ENCODE measurements around the gene PPP1R26.

DNA sequence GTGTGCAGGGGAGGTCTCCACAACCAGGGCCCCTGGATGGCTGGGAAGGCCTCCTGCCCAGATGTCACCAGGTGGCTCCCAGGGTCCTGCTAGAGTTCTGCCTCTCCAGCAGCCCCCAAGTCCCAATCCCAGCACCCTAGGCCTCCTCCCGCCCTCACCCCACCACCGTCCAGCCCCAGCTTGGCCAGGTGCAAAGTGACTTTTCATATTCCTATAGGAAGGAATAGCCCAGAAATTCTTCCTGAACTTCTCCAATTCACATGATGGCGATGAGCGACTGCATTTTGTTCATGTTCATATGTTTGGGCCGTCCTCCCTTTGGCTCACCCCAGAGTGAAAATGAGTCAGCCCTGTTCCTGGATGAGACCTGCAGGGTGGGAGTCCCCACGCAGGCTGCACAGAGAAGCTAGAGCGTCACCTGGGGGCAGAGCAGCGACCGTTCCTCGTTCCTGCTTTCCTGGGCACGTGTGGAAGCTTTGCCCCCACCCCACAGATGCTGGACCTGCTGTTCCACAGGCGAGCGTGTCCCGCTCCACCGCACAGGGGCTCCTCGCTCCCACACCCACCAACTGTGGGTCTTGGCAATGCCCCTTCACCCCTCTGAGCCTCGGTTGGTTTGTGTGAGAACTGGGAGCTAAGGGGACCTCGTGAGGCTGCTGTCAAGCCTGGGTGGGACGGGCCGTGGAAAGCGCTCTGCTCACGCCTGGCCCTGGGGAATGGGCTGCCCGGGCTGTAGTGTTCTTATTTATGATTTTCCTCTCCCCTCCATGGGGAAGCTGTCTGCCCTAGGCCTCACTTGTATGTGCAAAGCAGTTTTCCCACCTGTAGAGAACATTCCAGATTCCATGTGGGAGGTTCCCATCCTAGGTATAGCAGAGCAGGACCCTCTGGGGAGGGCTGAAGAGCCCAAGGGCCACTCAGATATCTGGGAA is 27.8 kb downstream of the PPP1R26 start:
- TF ChIP-seq, protein P1, sequence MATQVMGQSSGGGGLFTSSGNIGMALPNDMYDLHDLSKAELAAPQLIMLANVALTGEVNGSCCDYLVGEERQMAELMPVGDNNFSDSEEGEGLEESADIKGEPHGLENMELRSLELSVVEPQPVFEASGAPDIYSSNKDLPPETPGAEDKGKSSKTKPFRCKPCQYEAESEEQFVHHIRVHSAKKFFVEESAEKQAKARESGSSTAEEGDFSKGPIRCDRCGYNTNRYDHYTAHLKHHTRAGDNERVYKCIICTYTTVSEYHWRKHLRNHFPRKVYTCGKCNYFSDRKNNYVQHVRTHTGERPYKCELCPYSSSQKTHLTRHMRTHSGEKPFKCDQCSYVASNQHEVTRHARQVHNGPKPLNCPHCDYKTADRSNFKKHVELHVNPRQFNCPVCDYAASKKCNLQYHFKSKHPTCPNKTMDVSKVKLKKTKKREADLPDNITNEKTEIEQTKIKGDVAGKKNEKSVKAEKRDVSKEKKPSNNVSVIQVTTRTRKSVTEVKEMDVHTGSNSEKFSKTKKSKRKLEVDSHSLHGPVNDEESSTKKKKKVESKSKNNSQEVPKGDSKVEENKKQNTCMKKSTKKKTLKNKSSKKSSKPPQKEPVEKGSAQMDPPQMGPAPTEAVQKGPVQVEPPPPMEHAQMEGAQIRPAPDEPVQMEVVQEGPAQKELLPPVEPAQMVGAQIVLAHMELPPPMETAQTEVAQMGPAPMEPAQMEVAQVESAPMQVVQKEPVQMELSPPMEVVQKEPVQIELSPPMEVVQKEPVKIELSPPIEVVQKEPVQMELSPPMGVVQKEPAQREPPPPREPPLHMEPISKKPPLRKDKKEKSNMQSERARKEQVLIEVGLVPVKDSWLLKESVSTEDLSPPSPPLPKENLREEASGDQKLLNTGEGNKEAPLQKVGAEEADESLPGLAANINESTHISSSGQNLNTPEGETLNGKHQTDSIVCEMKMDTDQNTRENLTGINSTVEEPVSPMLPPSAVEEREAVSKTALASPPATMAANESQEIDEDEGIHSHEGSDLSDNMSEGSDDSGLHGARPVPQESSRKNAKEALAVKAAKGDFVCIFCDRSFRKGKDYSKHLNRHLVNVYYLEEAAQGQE (IDR thresholded peaks at IDR 0.05; ENCODE audit: borderline replicate concordance): no peak
- TF ChIP-seq, protein P2, sequence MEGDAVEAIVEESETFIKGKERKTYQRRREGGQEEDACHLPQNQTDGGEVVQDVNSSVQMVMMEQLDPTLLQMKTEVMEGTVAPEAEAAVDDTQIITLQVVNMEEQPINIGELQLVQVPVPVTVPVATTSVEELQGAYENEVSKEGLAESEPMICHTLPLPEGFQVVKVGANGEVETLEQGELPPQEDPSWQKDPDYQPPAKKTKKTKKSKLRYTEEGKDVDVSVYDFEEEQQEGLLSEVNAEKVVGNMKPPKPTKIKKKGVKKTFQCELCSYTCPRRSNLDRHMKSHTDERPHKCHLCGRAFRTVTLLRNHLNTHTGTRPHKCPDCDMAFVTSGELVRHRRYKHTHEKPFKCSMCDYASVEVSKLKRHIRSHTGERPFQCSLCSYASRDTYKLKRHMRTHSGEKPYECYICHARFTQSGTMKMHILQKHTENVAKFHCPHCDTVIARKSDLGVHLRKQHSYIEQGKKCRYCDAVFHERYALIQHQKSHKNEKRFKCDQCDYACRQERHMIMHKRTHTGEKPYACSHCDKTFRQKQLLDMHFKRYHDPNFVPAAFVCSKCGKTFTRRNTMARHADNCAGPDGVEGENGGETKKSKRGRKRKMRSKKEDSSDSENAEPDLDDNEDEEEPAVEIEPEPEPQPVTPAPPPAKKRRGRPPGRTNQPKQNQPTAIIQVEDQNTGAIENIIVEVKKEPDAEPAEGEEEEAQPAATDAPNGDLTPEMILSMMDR (IDR thresholded peaks at IDR 0.05; ENCODE audit: poor library complexity, severe bottlenecking): no peak
- TF ChIP-seq EZH2 (IDR thresholded peaks at IDR 0.05; ENCODE audit: borderline replicate concordance, insufficient read depth, low read length, poor library complexity, severe bottlenecking): no peak
- no peak for TF ChIP-seq MXI1 (conservative IDR thresholded peaks at IDR 0.05; ENCODE audit: poor library complexity, severe bottlenecking)
- TF ChIP-seq TAF1 (IDR thresholded peaks at IDR 0.05; ENCODE audit: low read depth): no peak
- TF ChIP-seq EP300 (conservative IDR thresholded peaks at IDR 0.05; ENCODE audit: poor library complexity, severe bottlenecking): no peak
- TF ChIP-seq RAD21 (conservative IDR thresholded peaks at IDR 0.05): no peak
- TF ChIP-seq SMC3 (conservative IDR thresholded peaks at IDR 0.05; ENCODE audit: poor library complexity): no peak
- no peak for TF ChIP-seq POLR2AphosphoS5 (IDR thresholded peaks at IDR 0.05)
